Right atrium auricular region (tissue), 2 donors: ENCODE measurements around the gene FHIT. TPM values are rescaled to one million over a fixed set of nuclear protein-coding genes. Genes with fewer than 3 reads are reported as not detected.

Experiments
- DNase-seq: peaks from one replicate; pipeline ENCODE4 v3.0.0-alpha.2; 2019; ENCODE audit warnings: low spot score
- H3K27ac ChIP-seq, 2 donors: fragments of 200-600 bp; sonication (generic); 1 replicate in 1 of 2; 2 replicates in 1 of 2; pipeline ENCODE4 v1.5.1; 2016 to 2019
- H3K27me3 ChIP-seq, 2 donors: fragments of 200-600 bp; sonication (generic); one replicate each; pipeline versions ENCODE4 v1.5.1 to v1.6.0; 2017 to 2019
- H3K36me3 ChIP-seq: fragments of 200-600 bp; sonication (generic); one replicate; pipeline ENCODE4 v1.5.1; 2016
- H3K4me1 ChIP-seq, 2 donors: fragments of 200-600 bp; sonication (generic); one replicate each; pipeline versions ENCODE4 v1.5.1 to v1.6.0; 2017 to 2019
- H3K4me3 ChIP-seq, 2 donors: fragments of 200-600 bp; sonication (generic); 1 replicate in 1 of 2; 2 replicates in 1 of 2; pipeline ENCODE4 v1.5.1; 2017 to 2019; ENCODE audit warnings: mild to moderate bottlenecking in 1 of 2, moderate library complexity in 1 of 2
- H3K9me3 ChIP-seq, 2 donors: fragments of 200-600 bp; sonication (generic); one replicate each; pipeline ENCODE4 v1.5.1; 2019
- CTCF ChIP-seq, 2 donors: fragments of 200-600 bp; sonication (generic); IDR thresholded peaks; one replicate each; pipeline ENCODE4 v1.5.1; 2019; ENCODE audit warnings: antibody characterized with exemption in 2 of 2
- total RNA-seq, 2 donors: library from RNA; depleted of rRNA; stranded (reverse); fragments of >200 nt; gene quantifications; one replicate each; pipeline ENCODE4 v1.1.0, GENCODE V29; 2016

Gene FHIT
- total RNA-seq, 2 donors from 2014 or later, result 10.4 to 11.0 TPM

DNA sequence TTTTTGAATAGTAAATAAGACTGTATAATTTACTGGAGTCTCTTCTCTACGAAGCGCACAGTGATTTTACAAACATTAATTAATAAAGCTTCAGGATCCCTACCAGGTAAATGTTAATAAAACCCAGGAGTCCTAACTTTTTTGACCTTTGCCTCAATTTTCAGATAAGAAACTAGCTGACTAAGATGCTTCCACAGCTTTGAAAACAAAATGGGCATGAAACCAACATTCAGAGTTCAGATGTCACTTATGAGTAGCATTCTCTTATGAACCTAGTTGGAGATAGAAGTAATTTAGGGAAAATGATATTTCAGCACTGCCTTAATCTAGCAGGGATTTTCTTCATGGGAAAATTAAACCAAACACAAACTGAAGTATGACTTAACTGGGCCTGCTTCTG is 13.0 kb upstream of the FHIT start:
- Histone ChIP-seq H3K27ac (no peak overlapping the region), H3K4me3 (no peak overlapping the region), H3K4me1 (no peaks in the 10 kb centered on the region), H3K9me3 (no peaks in the 10 kb centered on the region), H3K36me3 (no peaks in the 10 kb centered on the region), H3K27me3 (no peaks in the 10 kb centered on the region)
- no peak for DNase-seq
- no peak for TF ChIP-seq CTCF (IDR thresholded peaks at IDR 0.05)

GRCh38 chr3:61257148-61257547 is 5.9 kb upstream of the FHIT start:
- Histone ChIP-seq H3K36me3 (no peaks in the 10 kb centered on the region), H3K27ac (no peak overlapping the region), H3K4me1 (no peaks in the 10 kb centered on the region), H3K9me3 (no peaks in the 10 kb centered on the region), H3K4me3 (no peak overlapping the region), H3K27me3 (no peaks in the 10 kb centered on the region)
- no peak for TF ChIP-seq CTCF (IDR thresholded peaks at IDR 0.05)
- no peak for DNase-seq

- Histone ChIP-seq H3K9me3 (no peaks in the 10 kb centered on the region), H3K4me3 (no peak overlapping the region), H3K27me3 (no peaks in the 10 kb centered on the region), H3K4me1 (peaks cover 0 to 12% of the 10 kb centered on the region in 2 donors), H3K36me3 (no peaks in the 10 kb centered on the region), H3K27ac (no peak overlapping the region)
- no peak for DNase-seq
- TF ChIP-seq CTCF (IDR thresholded peaks at IDR 0.05), result no peak
Observed at GRCh38 chr3:61253756-61254155, 2.5 kb upstream of the FHIT start.

- DNase-seq, result no peak
- Histone ChIP-seq H3K36me3 (no peaks in the 10 kb centered on the region), H3K4me3 (no peak overlapping the region), H3K27me3 (no peaks in the 10 kb centered on the region), H3K27ac (no peak overlapping the region), H3K9me3 (no peaks in the 10 kb centered on the region), H3K4me1 (peaks cover 0 to 12% of the 10 kb centered on the region in 2 donors)
- no peak for TF ChIP-seq CTCF (IDR thresholded peaks at IDR 0.05)
Observed at GRCh38 chr3:61252836-61253235, 1.6 kb upstream of the FHIT start.

GRCh38 chr3:61250784-61251173 is 473 bp downstream of the FHIT start:
- TF ChIP-seq CTCF (IDR thresholded peaks at IDR 0.05), result no peak
- H3K4me1 ChIP-seq, result peaks cover 0 to 12% of the 10 kb centered on the region in 2 donors
- H3K9me3 ChIP-seq, result no peaks in the 10 kb centered on the region
- peak overlapping the region; percentile 83 to 88 for H3K27ac ChIP-seq
- H3K36me3 ChIP-seq, result no peaks in the 10 kb centered on the region
- no peak for DNase-seq
- H3K27me3 ChIP-seq, result no peaks in the 10 kb centered on the region
- H3K4me3 ChIP-seq, result peak overlapping the region; percentile 65 to 78

DNA sequence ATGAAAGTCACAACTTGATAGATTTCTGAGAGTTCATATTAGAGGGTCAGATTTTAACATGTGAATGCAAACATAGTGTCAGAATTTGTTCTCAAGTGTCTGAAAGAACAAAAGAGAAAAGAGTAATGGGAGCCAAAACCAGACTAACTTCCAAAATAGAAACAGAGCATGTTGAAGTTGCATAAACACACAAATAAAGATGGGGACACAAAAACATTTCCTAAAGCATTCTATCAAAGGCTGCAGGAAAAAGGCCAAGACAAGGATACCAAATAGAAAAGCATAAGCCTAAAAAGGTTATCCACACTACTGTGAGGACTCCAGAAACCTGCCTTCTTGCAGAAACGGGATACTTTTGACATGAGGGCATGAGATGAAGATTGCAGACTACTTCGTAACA is 2.8 kb downstream of the FHIT start:
- DNase-seq, result no peak
- Histone ChIP-seq H3K36me3 (no peaks in the 10 kb centered on the region), H3K4me1 (peaks cover 0 to 12% of the 10 kb centered on the region in 2 donors), H3K27me3 (no peaks in the 10 kb centered on the region), H3K4me3 (no peak overlapping the region), H3K9me3 (no peaks in the 10 kb centered on the region), H3K27ac (no peak overlapping the region)
- no peak for TF ChIP-seq CTCF (IDR thresholded peaks at IDR 0.05)
